OCI-LY1 (cell line): ENCODE results near the gene NOX5.

Experiments
- H2AFZ ChIP-seq: fragments of 200-600 bp; sonication (generic), shearing (Covaris generic); 2 replicates; pipeline ENCODE4 v1.6.0; 2014; ENCODE audit warnings: antibody characterized with exemption, mild to moderate bottlenecking, low read length
- H3F3A ChIP-seq: fragments of 200-600 bp; sonication (generic), shearing (Covaris generic); 2 replicates; pipeline ENCODE4 v1.6.0; 2014; ENCODE audit warnings: mild to moderate bottlenecking, antibody characterized with exemption, low read length, moderate library complexity; ENCODE audit not compliant: insufficient read depth
- H3K27ac ChIP-seq: fragments of 200-600 bp; sonication (generic); 2 replicates; pipeline ENCODE4 v1.5.1; 2014; ENCODE audit warnings: low read length, mixed run types, mild to moderate bottlenecking, low read depth; ENCODE audit not compliant: poor library complexity, severe bottlenecking
- H3K27me3 ChIP-seq: fragments of 200-600 bp; sonication (generic); 2 replicates; pipeline ENCODE4 v1.6.0; 2014; ENCODE audit warnings: antibody characterized with exemption, mild to moderate bottlenecking, low read length, moderate library complexity; ENCODE audit not compliant: insufficient read depth
- H3K36me3 ChIP-seq: fragments of 200-600 bp; sonication (generic); 2 replicates; pipeline ENCODE4 v1.6.1; 2014; ENCODE audit warnings: mild to moderate bottlenecking, antibody characterized with exemption, low read length, moderate library complexity, mixed read lengths; ENCODE audit not compliant: insufficient read depth
- H3K4me1 ChIP-seq: fragments of 200-600 bp; sonication (generic); 2 replicates; pipeline ENCODE4 v1.5.1; 2014; ENCODE audit warnings: mild to moderate bottlenecking, low read length, moderate library complexity; ENCODE audit not compliant: insufficient read depth, severe bottlenecking
- H3K4me2 ChIP-seq: fragments of 200-600 bp; sonication (generic), shearing (Covaris generic); 2 replicates; pipeline ENCODE4 v1.6.1; 2014; ENCODE audit warnings: low read length
- H3K4me3 ChIP-seq: fragments of 200-600 bp; sonication (generic); 2 replicates; pipeline ENCODE4 v1.5.1; 2014; ENCODE audit warnings: low read length, low read depth, mild to moderate bottlenecking, mixed read lengths; ENCODE audit not compliant: poor library complexity, severe bottlenecking
- H3K79me2 ChIP-seq: fragments of 200-600 bp; shearing (Covaris generic); 2 replicates; pipeline ENCODE4 v1.6.1; 2016; ENCODE audit warnings: mixed run types, low read length, mixed read lengths; ENCODE audit not compliant: insufficient read depth
- H3K9ac ChIP-seq: fragments of 200-600 bp; sonication (generic), shearing (Covaris generic); 2 replicates; pipeline ENCODE4 v1.6.1; 2014; ENCODE audit warnings: mild to moderate bottlenecking, low read length, mixed read lengths
- H3K9me2 ChIP-seq: fragments of 200-600 bp; sonication (generic), shearing (Covaris generic); 2 replicates; pipeline ENCODE4 v1.6.1; 2014; ENCODE audit warnings: low read depth, mild to moderate bottlenecking, low read length, mixed read lengths
- H3K9me3 ChIP-seq: fragments of 200-600 bp; shearing (Covaris generic); 2 replicates; pipeline ENCODE4 v1.6.1; 2014; ENCODE audit warnings: low read length, mixed read lengths
- H4K20me1 ChIP-seq: fragments of 200-600 bp; sonication (generic), shearing (Covaris generic); 2 replicates; pipeline ENCODE4 v1.6.0; 2016; ENCODE audit warnings: mild to moderate bottlenecking, low read length; ENCODE audit not compliant: insufficient read depth
- EZH2 ChIP-seq: fragments of 200-600 bp; sonication (generic), shearing (Covaris generic); IDR thresholded peaks from 2 replicates; pipeline ENCODE4 v1.8.0; 2017; ENCODE audit warnings: borderline replicate concordance, mixed run types, mild to moderate bottlenecking, antibody characterized with exemption, low read length, moderate library complexity, mixed read lengths
- TF ChIP-seq, protein P1 (sequence below): fragments of 200-600 bp; sonication (generic), shearing (Covaris generic); IDR thresholded peaks from 2 replicates; pipeline ENCODE4 v1.5.1; 2017; ENCODE audit warnings: mild to moderate bottlenecking, antibody characterized with exemption, low read length, moderate library complexity, mixed read lengths

Gene NOX5

DNA sequence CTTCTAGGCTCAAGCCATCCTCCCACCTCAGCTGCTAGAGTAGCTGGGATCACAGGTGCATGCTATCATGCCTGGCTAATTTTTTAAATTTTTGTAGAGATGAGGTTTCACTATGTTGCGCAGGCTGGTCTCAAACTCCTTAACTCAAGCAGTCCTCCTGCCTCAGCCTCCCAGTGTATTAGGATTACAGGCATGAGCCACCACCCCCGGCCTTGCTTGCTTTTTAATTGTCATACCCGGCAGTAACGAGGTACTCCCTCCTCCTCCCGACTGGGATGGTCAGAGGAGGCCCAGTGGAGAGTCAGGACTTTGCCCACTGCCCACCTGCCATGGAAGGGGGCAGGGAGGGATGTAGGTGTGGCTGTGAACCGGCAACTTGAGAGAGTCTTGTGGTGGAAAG, 4.5 kb downstream of the NOX5 start:
- Histone ChIP-seq H3K9me2 (no peaks in the 10 kb centered on the region), H4K20me1 (no peaks in the 10 kb centered on the region), H3K9me3 (no peaks in the 10 kb centered on the region), H3K36me3 (no peaks in the 10 kb centered on the region), H3K27me3 (no peaks in the 10 kb centered on the region), H2AFZ (no peak overlapping the region), H3K27ac (no peak overlapping the region), H3K9ac (no peak overlapping the region), H3K4me1 (no peaks in the 10 kb centered on the region), H3F3A (no peaks in the 10 kb centered on the region), H3K4me2 (no peak overlapping the region), H3K79me2 (no peaks in the 10 kb centered on the region), H3K4me3 (no peak overlapping the region)
- no peak for TF ChIP-seq EZH2
- TF ChIP-seq, protein P1, sequence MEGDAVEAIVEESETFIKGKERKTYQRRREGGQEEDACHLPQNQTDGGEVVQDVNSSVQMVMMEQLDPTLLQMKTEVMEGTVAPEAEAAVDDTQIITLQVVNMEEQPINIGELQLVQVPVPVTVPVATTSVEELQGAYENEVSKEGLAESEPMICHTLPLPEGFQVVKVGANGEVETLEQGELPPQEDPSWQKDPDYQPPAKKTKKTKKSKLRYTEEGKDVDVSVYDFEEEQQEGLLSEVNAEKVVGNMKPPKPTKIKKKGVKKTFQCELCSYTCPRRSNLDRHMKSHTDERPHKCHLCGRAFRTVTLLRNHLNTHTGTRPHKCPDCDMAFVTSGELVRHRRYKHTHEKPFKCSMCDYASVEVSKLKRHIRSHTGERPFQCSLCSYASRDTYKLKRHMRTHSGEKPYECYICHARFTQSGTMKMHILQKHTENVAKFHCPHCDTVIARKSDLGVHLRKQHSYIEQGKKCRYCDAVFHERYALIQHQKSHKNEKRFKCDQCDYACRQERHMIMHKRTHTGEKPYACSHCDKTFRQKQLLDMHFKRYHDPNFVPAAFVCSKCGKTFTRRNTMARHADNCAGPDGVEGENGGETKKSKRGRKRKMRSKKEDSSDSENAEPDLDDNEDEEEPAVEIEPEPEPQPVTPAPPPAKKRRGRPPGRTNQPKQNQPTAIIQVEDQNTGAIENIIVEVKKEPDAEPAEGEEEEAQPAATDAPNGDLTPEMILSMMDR = no peak

DNA sequence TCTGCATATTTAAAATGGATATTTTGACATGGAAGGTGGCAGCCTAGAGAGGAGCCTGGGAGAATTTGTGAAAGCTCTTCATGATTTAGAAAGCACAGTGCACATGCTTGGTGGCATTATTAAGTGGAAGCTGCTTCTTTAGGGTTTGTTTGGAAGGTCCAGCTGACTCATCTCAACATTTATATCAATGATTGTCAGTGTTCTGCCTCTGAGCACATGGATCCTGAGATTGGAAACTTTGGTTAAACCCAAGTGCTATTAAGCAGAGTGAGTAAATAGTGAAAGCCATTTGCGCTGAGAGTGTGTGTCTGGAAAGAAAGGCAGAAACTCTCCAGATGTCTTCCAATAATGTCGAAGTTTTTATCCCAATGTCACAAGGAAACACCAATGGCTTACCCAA, 7.4 kb downstream of the NOX5 start:
- H3K79me2 ChIP-seq = no peaks in the 10 kb centered on the region
- H3K9me3 ChIP-seq = no peaks in the 10 kb centered on the region
- H2AFZ ChIP-seq = no peak overlapping the region
- H3F3A ChIP-seq = no peaks in the 10 kb centered on the region
- H3K27me3 ChIP-seq = no peaks in the 10 kb centered on the region
- H3K4me1 ChIP-seq = no peaks in the 10 kb centered on the region
- H3K36me3 ChIP-seq = no peaks in the 10 kb centered on the region
- H3K27ac ChIP-seq = no peak overlapping the region
- no peak overlapping the region for H3K9ac ChIP-seq
- no peak overlapping the region for H3K4me2 ChIP-seq
- TF ChIP-seq, protein P1 = no peak
- TF ChIP-seq EZH2 = no peak
- no peak overlapping the region for H3K4me3 ChIP-seq
- H3K9me2 ChIP-seq = no peaks in the 10 kb centered on the region
- no peaks in the 10 kb centered on the region for H4K20me1 ChIP-seq

DNA sequence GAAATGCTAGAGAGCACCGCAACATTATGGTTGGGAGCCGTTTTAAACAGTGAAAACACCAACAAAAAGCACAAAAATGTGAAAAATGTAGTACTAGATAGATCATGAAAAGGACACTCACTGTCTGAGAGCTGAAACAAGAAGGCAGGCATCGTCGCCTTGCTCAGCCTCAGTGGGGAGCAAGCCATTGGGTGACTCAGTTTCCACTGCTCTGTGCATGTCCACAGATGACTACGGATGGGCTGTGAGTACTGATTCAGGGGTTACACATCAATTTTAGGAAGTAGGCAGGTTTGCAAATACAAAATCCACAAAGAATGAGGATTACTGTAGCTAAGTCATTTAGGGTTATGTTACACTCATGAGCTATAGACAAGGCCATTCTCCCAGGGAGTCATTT, 10.8 kb downstream of the NOX5 start:
- Histone ChIP-seq H3K27ac (no peak overlapping the region), H3K9me3 (no peaks in the 10 kb centered on the region), H3K4me3 (no peak overlapping the region), H3F3A (no peaks in the 10 kb centered on the region), H3K9ac (no peak overlapping the region), H4K20me1 (no peaks in the 10 kb centered on the region), H3K4me2 (no peak overlapping the region), H3K79me2 (no peaks in the 10 kb centered on the region), H3K9me2 (no peaks in the 10 kb centered on the region), H3K4me1 (no peaks in the 10 kb centered on the region), H2AFZ (no peak overlapping the region), H3K36me3 (no peaks in the 10 kb centered on the region), H3K27me3 (no peaks in the 10 kb centered on the region)
- TF ChIP-seq, protein P1 = no peak
- TF ChIP-seq EZH2 = no peak
